ENCODE measurements around the gene CCNL2. TPM values are rescaled to one million over a fixed set of nuclear protein-coding genes. Genes with fewer than 3 reads are reported as not detected.

CCNL2 gene
- total and polyA plus RNA-seq, 2 of the 13 experiments (the other 11 are each of a cell fraction or from before 2014, with no cell fraction given), result 105 to 340 TPM

- TF ChIP-seq RNF2 (conservative IDR thresholded peaks at IDR 0.05; ENCODE audit: low read depth), result no peak
- TF ChIP-seq ZNF749 (CRISPR knock-in tag; IDR thresholded peaks at IDR 0.05; ENCODE audit: borderline replicate concordance), result no peak
- TF ChIP-seq ZGPAT (CRISPR knock-in tag; IDR thresholded peaks at IDR 0.05), result peak; percentile 100
- no peak for TF ChIP-seq EHMT2 (IDR thresholded peaks at IDR 0.05; ENCODE audit: borderline replicate concordance, low read depth, low read length)
- peak; percentile 60; the same call in 1 of the 2 replicates for TF ChIP-seq ZNF232 (CRISPR knock-in tag; IDR thresholded peaks at IDR 0.05; ENCODE audit: borderline replicate concordance)
- peak; percentile 93 for TF ChIP-seq ZNF598 (CRISPR knock-in tag; IDR thresholded peaks at IDR 0.05; ENCODE audit: borderline replicate concordance)
- no peak for TF ChIP-seq CEBPZ (IDR thresholded peaks at IDR 0.05; ENCODE audit: low read length)
- TF ChIP-seq RELA (CRISPR knock-in tag; IDR thresholded peaks at IDR 0.05), result no peak
- peak; percentile 98 for TF ChIP-seq ZFP91 (CRISPR knock-in tag; IDR thresholded peaks at IDR 0.05; ENCODE audit: borderline replicate concordance)
- TF ChIP-seq POLR2G (IDR thresholded peaks at IDR 0.05; ENCODE audit: low read depth, low read length), result peak; percentile 74
- TF ChIP-seq CCAR2 (optimal IDR thresholded peaks at IDR 0.05; ENCODE audit: low read depth, low read length), result peak; percentile 90
- TF ChIP-seq HMGA1 (CRISPR knock-in tag; conservative IDR thresholded peaks at IDR 0.05), result no peak
- TF ChIP-seq CREB3 (CRISPR knock-in tag; IDR thresholded peaks at IDR 0.05), result no peak
- TF ChIP-seq TBX2 (CRISPR knock-in tag; IDR thresholded peaks at IDR 0.05; ENCODE audit: borderline replicate concordance), result peak; percentile 93
- peak; percentile 30; the same call in 1 of the 2 replicates for TF ChIP-seq FOXK2 (IDR thresholded peaks at IDR 0.05)
- peak; percentile 78 for TF ChIP-seq DRAP1 (CRISPR knock-in tag; IDR thresholded peaks at IDR 0.05)
- TF ChIP-seq DMAP1 (CRISPR knock-in tag; IDR thresholded peaks at IDR 0.05), result peak; percentile 73; the same call in 1 of the 2 replicates
- TF ChIP-seq KLF11 (CRISPR knock-in tag; IDR thresholded peaks at IDR 0.05), result no peak
- TF ChIP-seq ZFP36 (IDR thresholded peaks at IDR 0.05; ENCODE audit: borderline replicate concordance, low read depth, low read length, partially characterized antibody), result no peak
- TF ChIP-seq ONECUT2 (CRISPR knock-in tag; IDR thresholded peaks at IDR 0.05), result no peak
- 0 out of 2 replicates have a peak, but pooled peaks have one; percentile 83 for TF ChIP-seq ZFP36L2 (CRISPR knock-in tag; IDR thresholded peaks at IDR 0.05)
- TF ChIP-seq ZNF44 (CRISPR knock-in tag; IDR thresholded peaks at IDR 0.05), result peak; percentile 85; the same call in 1 of the 2 replicates
- peak; percentile 88 for TF ChIP-seq PHF8 (CRISPR knock-in tag; IDR thresholded peaks at IDR 0.05)
Measured at GRCh38 chr1:1374929-1375662, 24.0 kb downstream of the CCNL2 start, which contains the start of gene AURKAIP1 (continued).
